Nephron progenitor cell (in vitro differentiated cells): ENCODE results near the gene RNF207.

Source experiments
- DNase-seq: peaks from one replicate; pipeline ENCODE4 v3.0.0; 2021
- H3K27ac Mint-ChIP-seq: 2 replicates; pipeline ENCODE4 v1.8.0; 2021; ENCODE audit warnings: mild to moderate bottlenecking, moderate library complexity, mixed read lengths
- H3K27me3 Mint-ChIP-seq: 2 replicates; pipeline ENCODE4 v1.8.0; 2021; ENCODE audit warnings: mild to moderate bottlenecking, low read depth, mixed read lengths; ENCODE audit not compliant: poor library complexity
- H3K36me3 Mint-ChIP-seq: 2 replicates; pipeline ENCODE4 v1.8.0; 2021; ENCODE audit warnings: low read depth, mixed read lengths
- H3K4me1 Mint-ChIP-seq: 2 replicates; pipeline ENCODE4 v1.8.0; 2021; ENCODE audit warnings: mixed read lengths
- H3K4me3 Mint-ChIP-seq: 2 replicates; pipeline ENCODE4 v1.8.0; 2021; ENCODE audit warnings: mild to moderate bottlenecking, moderate library complexity, mixed read lengths
- H3K9me3 Mint-ChIP-seq: 2 replicates; pipeline ENCODE4 v1.8.0; 2021; ENCODE audit warnings: mild to moderate bottlenecking, moderate library complexity, mixed read lengths
- CTCF ChIP-seq: fragments of 200-600 bp; sonication (generic); IDR thresholded peaks from 2 replicates; pipeline ENCODE4 v1.5.0; 2021; ENCODE audit warnings: antibody characterized with exemption

Gene RNF207

DNA sequence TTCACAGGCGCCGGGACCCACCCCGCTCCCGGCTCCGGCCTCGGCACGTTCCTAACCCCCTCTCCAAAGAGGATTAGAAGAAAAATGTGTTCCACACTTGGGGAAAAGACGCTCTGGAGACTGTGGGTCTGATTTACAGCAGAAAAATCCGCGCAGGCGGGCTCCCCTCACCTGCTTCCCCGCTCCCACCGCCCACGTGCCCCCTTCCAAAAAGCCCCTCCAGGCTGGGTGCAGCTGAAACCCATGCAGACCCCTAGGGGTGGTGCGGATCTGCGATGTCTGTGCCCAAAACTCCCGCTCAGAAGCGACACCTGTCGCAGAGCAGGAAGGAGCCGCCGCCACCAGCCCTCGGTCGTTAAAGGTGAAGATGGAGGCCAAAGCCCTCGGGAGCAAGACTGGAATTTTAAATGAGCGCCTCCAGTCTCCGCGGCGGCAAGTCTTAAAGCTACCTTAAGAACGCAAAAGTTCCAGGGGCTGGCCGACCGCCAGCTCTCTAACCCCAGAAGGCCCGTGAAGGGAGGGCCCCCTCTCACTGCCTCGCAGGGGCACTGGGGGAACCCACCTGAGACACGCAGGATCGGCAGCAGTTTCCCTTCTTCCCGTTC is 25.1 kb upstream of the RNF207 start:
- TF ChIP-seq CTCF = no peak
- Mint-ChIP-seq H3K4me3 (peak overlapping the region; percentile 68), H3K27ac (no peak overlapping the region), H3K4me1 (peaks cover 26% of the 10 kb centered on the region), H3K27me3 (peaks cover 45% of the 10 kb centered on the region), H3K36me3 (peaks cover 17% of the 10 kb centered on the region), H3K9me3 (peaks cover 3% of the 10 kb centered on the region)
- no peak for DNase-seq

DNA sequence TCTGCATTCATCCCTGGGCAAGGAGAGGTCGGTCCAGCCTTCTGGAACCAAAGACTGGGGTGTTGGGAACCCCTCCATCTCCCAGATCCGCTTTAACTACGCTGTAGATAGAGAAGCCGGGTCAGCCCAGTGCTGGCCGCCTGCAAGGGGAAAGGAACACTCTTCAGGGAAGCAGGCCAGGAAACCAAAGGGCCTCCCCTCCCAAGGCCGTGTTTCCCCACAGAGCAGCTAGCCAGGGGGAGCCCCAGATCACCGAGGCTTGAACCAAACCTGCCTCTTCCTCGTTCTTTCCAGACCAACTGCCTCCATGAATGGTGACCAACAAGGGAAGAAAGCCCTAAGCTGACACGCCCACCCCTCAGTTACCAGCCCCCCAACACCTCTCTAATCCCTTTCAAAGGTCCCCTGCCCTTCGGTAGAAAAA is 24.6 kb upstream of the RNF207 start:
- Mint-ChIP-seq H3K9me3 (peaks cover 3% of the 10 kb centered on the region), H3K36me3 (peaks cover 21% of the 10 kb centered on the region), H3K4me1 (peaks cover 29% of the 10 kb centered on the region), H3K4me3 (peak overlapping the region; percentile 68), H3K27ac (no peak overlapping the region), H3K27me3 (peaks cover 45% of the 10 kb centered on the region)
- TF ChIP-seq CTCF = no peak
- no peak for DNase-seq

- TF ChIP-seq CTCF = no peak
- Mint-ChIP-seq H3K27ac (no peak overlapping the region), H3K9me3 (peaks cover 3% of the 10 kb centered on the region), H3K36me3 (peaks cover 38% of the 10 kb centered on the region), H3K4me1 (peaks cover 20% of the 10 kb centered on the region), H3K27me3 (peaks cover 48% of the 10 kb centered on the region), H3K4me3 (no peak overlapping the region)
- no peak for DNase-seq
Observed at GRCh38 chr1:6183520-6183989, 22.4 kb upstream of the RNF207 start.

- no peak for TF ChIP-seq CTCF
- no peak overlapping the region for H3K4me3 Mint-ChIP-seq
- peaks cover 3% of the 10 kb centered on the region for H3K9me3 Mint-ChIP-seq
- no peak overlapping the region for H3K27ac Mint-ChIP-seq
- no peak for DNase-seq
- peaks cover 15% of the 10 kb centered on the region for H3K4me1 Mint-ChIP-seq
- H3K27me3 Mint-ChIP-seq = peaks cover 48% of the 10 kb centered on the region
- H3K36me3 Mint-ChIP-seq = peaks cover 44% of the 10 kb centered on the region
Observed at GRCh38 chr1:6184083-6184783, 21.7 kb upstream of the RNF207 start.

DNA sequence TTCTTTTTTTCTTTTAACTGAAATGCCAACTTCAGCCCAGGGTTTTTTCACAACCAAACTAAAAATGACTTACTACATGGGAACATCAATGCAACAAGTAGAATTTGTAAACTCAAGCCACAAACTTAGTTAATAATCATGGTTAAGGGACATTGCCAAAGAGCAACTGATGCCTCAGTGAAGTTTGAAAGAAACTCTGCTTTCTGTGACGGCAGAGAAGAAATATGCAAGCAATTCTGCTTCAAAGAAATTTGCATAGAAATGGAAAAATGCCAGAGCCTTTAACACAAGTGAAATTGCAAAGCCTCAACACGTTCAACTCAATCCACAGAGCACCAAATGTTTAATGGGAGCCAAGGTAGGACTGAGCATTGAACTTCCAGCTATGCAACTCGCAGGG is 20.8 kb upstream of the RNF207 start:
- no peak for DNase-seq
- no peak overlapping the region for H3K27ac Mint-ChIP-seq
- no peak for TF ChIP-seq CTCF

More for the DNA sequence above, 20.8 kb upstream of the RNF207 start:
- H3K27me3 Mint-ChIP-seq = peaks cover 47% of the 10 kb centered on the region
- H3K4me1 Mint-ChIP-seq = peaks cover 15% of the 10 kb centered on the region
- peaks cover 3% of the 10 kb centered on the region for H3K9me3 Mint-ChIP-seq
- H3K4me3 Mint-ChIP-seq = no peak overlapping the region
- peaks cover 50% of the 10 kb centered on the region for H3K36me3 Mint-ChIP-seq
